PC-9 (cell line): ENCODE data around the gene YPEL2.

Experiments used
- EZH2 ChIP-seq: fragments of 200-600 bp; sonication (generic); IDR thresholded peaks from 2 replicates; pipeline ENCODE4 v1.8.0; 2017; ENCODE audit warnings: antibody characterized with exemption, low read depth
- TF ChIP-seq, protein P1 (sequence below): fragments of 200-600 bp; sonication (generic); conservative IDR thresholded peaks from 2 replicates; pipeline ENCODE4 v1.6.1; 2017; ENCODE audit warnings: mixed run types, antibody characterized with exemption, mild to moderate bottlenecking, moderate library complexity

- TF ChIP-seq, protein P1, sequence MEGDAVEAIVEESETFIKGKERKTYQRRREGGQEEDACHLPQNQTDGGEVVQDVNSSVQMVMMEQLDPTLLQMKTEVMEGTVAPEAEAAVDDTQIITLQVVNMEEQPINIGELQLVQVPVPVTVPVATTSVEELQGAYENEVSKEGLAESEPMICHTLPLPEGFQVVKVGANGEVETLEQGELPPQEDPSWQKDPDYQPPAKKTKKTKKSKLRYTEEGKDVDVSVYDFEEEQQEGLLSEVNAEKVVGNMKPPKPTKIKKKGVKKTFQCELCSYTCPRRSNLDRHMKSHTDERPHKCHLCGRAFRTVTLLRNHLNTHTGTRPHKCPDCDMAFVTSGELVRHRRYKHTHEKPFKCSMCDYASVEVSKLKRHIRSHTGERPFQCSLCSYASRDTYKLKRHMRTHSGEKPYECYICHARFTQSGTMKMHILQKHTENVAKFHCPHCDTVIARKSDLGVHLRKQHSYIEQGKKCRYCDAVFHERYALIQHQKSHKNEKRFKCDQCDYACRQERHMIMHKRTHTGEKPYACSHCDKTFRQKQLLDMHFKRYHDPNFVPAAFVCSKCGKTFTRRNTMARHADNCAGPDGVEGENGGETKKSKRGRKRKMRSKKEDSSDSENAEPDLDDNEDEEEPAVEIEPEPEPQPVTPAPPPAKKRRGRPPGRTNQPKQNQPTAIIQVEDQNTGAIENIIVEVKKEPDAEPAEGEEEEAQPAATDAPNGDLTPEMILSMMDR = no peak
- no peak for TF ChIP-seq EZH2
Observed at GRCh38 chr17:59416184-59416583, 84.7 kb downstream of the YPEL2 start.
